ENCODE results near the gene SSBP2. TPM values are rescaled to one million over a fixed set of nuclear protein-coding genes. Genes with fewer than 3 reads are reported as not detected.

The SSBP2 gene
- total RNA-seq, 1 experiment from 2014 or later = 5.2 TPM

DNA sequence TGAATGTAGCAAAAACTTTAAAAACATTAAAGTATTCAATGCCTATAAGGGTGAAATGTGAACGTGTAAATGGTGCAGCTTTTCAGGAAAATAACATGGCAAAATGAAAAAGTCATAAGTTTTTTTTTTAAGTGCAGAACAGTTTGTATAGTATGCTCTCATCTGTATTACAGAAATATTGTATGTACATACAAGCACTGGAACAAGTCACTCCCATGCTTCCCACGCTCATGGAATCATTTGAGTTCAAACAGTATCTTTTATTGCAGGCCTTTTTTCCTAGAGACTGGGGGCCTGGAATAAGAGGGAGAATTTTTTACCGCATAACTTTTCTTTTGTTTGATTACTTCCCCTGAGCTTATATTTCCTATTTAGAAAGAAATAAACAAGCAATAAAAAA lies 94.1 kb downstream of the SSBP2 start (continued):
- TF ChIP-seq, protein P1, sequence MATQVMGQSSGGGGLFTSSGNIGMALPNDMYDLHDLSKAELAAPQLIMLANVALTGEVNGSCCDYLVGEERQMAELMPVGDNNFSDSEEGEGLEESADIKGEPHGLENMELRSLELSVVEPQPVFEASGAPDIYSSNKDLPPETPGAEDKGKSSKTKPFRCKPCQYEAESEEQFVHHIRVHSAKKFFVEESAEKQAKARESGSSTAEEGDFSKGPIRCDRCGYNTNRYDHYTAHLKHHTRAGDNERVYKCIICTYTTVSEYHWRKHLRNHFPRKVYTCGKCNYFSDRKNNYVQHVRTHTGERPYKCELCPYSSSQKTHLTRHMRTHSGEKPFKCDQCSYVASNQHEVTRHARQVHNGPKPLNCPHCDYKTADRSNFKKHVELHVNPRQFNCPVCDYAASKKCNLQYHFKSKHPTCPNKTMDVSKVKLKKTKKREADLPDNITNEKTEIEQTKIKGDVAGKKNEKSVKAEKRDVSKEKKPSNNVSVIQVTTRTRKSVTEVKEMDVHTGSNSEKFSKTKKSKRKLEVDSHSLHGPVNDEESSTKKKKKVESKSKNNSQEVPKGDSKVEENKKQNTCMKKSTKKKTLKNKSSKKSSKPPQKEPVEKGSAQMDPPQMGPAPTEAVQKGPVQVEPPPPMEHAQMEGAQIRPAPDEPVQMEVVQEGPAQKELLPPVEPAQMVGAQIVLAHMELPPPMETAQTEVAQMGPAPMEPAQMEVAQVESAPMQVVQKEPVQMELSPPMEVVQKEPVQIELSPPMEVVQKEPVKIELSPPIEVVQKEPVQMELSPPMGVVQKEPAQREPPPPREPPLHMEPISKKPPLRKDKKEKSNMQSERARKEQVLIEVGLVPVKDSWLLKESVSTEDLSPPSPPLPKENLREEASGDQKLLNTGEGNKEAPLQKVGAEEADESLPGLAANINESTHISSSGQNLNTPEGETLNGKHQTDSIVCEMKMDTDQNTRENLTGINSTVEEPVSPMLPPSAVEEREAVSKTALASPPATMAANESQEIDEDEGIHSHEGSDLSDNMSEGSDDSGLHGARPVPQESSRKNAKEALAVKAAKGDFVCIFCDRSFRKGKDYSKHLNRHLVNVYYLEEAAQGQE (IDR thresholded peaks at IDR 0.05; ENCODE audit: low read depth) = no peak
- TF ChIP-seq EGR1 (IDR thresholded peaks at IDR 0.05; ENCODE audit: low read depth) (no peak), EZH2 (IDR thresholded peaks at IDR 0.05) (no peak)

DNA sequence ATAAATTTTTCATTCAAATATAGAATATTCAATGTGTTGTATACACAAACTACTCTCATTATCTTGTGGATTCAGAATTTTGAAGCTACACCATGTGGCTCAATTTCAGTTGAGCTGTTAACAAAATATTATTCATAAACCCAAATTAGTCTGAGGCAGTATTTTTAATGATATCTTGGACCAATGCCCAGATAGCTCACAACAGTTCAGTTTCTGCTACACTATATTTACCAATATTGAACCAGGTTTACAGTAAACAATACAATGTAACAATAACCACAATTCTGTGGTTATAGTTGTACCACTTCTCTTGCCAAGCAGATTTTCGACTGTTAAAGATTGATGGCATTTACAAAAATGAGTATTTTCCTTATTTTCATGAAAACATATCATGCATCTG lies 99.9 kb downstream of the SSBP2 start:
- RAD21 ChIA-PET (ENCODE audit: low non-redundant PET in 1 of 2, low total read pairs in 2 of 2, uncharacterized antibody in 2 of 2, unreplicated experiment in 2 of 2) = no interaction called here
- H3K27me3 ChIP-seq (ENCODE audit: insufficient read depth, low read length) = no peaks in the 10 kb centered on the region
- H3K4me2 ChIP-seq (ENCODE audit: low read length) = no peak overlapping the region
- POLR2A ChIA-PET = no interaction called here
- no peaks in the 10 kb centered on the region for H3K79me2 ChIP-seq (ENCODE audit: insufficient read depth, low read length)
- BruUV-seq (replicated peaks) = no TSS peak
- H3K9me2 ChIP-seq (ENCODE audit: insufficient read depth) = 0 out of 2 replicates have a peak, but pooled peaks cover 2% of the 10 kb centered on the region
- CTCF ChIA-PET = no interaction called here
- H3K9me3 ChIP-seq (ENCODE audit: control insufficient read depth in 1 of 2, insufficient read depth in 1 of 2, low read depth in 1 of 2, low read length in 2 of 2) = no peaks in the 10 kb centered on the region
- no peak overlapping the region for H3K27ac ChIP-seq (ENCODE audit: low read depth, low read length)
- H3K4me1 ChIP-seq (ENCODE audit: control insufficient read depth in 1 of 2, insufficient read depth in 2 of 2, low read length in 2 of 2) = no peaks in the 10 kb centered on the region
- H3K4me3 ChIP-seq (replicated peaks in 1 of 2; ENCODE audit: low read depth in 1 of 2, low read length in 2 of 2) = no peak overlapping the region
- no peaks in the 10 kb centered on the region for H3K36me3 ChIP-seq (ENCODE audit: control insufficient read depth in 1 of 2, insufficient read depth in 2 of 2, low read length in 2 of 2)
- no peak overlapping the region for H2AFZ ChIP-seq (ENCODE audit: low read depth, low read length, poor library complexity, severe bottlenecking)
- no peak for TF ChIP-seq EGR1 (IDR thresholded peaks at IDR 0.05; ENCODE audit: low read depth)
- no peak for TF ChIP-seq ELF1 (IDR thresholded peaks at IDR 0.05; ENCODE audit: borderline replicate concordance, low read depth)
- TF ChIP-seq EZH2 (IDR thresholded peaks at IDR 0.05) = no peak
- no peak for TF ChIP-seq ZFX (IDR thresholded peaks at IDR 0.05)
- no peak for TF ChIP-seq FOSL1 (IDR thresholded peaks at IDR 0.05; ENCODE audit: low read depth)
- TF ChIP-seq, protein P2, sequence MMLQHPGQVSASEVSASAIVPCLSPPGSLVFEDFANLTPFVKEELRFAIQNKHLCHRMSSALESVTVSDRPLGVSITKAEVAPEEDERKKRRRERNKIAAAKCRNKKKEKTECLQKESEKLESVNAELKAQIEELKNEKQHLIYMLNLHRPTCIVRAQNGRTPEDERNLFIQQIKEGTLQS (IDR thresholded peaks at IDR 0.05) = no peak
- no peak for TF ChIP-seq POLR2AphosphoS5 (IDR thresholded peaks at IDR 0.05; ENCODE audit: low read depth, low read length)
- TF ChIP-seq, protein P3, sequence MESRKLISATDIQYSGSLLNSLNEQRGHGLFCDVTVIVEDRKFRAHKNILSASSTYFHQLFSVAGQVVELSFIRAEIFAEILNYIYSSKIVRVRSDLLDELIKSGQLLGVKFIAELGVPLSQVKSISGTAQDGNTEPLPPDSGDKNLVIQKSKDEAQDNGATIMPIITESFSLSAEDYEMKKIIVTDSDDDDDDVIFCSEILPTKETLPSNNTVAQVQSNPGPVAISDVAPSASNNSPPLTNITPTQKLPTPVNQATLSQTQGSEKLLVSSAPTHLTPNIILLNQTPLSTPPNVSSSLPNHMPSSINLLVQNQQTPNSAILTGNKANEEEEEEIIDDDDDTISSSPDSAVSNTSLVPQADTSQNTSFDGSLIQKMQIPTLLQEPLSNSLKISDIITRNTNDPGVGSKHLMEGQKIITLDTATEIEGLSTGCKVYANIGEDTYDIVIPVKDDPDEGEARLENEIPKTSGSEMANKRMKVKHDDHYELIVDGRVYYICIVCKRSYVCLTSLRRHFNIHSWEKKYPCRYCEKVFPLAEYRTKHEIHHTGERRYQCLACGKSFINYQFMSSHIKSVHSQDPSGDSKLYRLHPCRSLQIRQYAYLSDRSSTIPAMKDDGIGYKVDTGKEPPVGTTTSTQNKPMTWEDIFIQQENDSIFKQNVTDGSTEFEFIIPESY (IDR thresholded peaks at IDR 0.05; ENCODE audit: extremely low read depth, insufficient replicate concordance, low read length) = no peak
- TF ChIP-seq SRF (IDR thresholded peaks at IDR 0.05; ENCODE audit: low read depth) = no peak
- no peak for TF ChIP-seq POLR2A (IDR thresholded peaks at IDR 0.05; ENCODE audit: borderline replicate concordance, extremely low read depth, insufficient read depth, insufficient read length)
- TF ChIP-seq CBX3 (IDR thresholded peaks at IDR 0.05; ENCODE audit: low read depth) = no peak
- no peak for TF ChIP-seq RAD21 (IDR thresholded peaks at IDR 0.05; ENCODE audit: low read depth)
- TF ChIP-seq EZH2phosphoT487 (IDR thresholded peaks at IDR 0.05; ENCODE audit: borderline replicate concordance) = no peak
- ATAC-seq (no peak), DNase-seq (ENCODE audit: low read depth, low spot score) (no peak)
- H3K9ac ChIP-seq (ENCODE audit: low read length) = no peak overlapping the region
- H4K20me1 ChIP-seq (ENCODE audit: insufficient read depth) = no peaks in the 10 kb centered on the region
- intact Hi-C loops (cut with micrococcal nuclease) = no loop called here

Data from HCT116 (cell line).